Hepatocyte (in vitro differentiated cells): ENCODE data around the gene ACTR6. TPM values are rescaled to one million over a fixed set of nuclear protein-coding genes. Genes with fewer than 3 reads are reported as not detected.

Source experiments
- DNase-seq: peaks from one replicate; pipeline ENCODE4 v3.0.0-alpha.2; 2016; ENCODE audit warnings: low spot score
- H2AFZ ChIP-seq: fragments of 200-600 bp; sonication (generic); 2 replicates; pipeline ENCODE4 v1.6.0; 2016; ENCODE audit warnings: antibody characterized with exemption, mild to moderate bottlenecking
- H3K27ac ChIP-seq: fragments of 200-600 bp; sonication (generic); 2 replicates; pipeline ENCODE4 v1.5.1; 2016; ENCODE audit warnings: mild to moderate bottlenecking
- H3K27me3 ChIP-seq: fragments of 200-600 bp; sonication (generic); 2 replicates; pipeline ENCODE4 v1.6.1; 2016
- H3K36me3 ChIP-seq: fragments of 200-600 bp; sonication (generic); replicated peaks from 2 replicates; pipeline ENCODE4 v1.5.1; 2016; ENCODE audit warnings: low read depth; ENCODE audit not compliant: insufficient read depth
- H3K4me1 ChIP-seq: fragments of 200-600 bp; sonication (generic); 2 replicates; pipeline ENCODE4 v1.5.1; 2016; ENCODE audit warnings: mild to moderate bottlenecking, moderate library complexity; ENCODE audit not compliant: insufficient read depth
- H3K4me2 ChIP-seq: fragments of 200-600 bp; sonication (generic); 2 replicates; pipeline ENCODE4 v1.6.0; 2016
- H3K4me3 ChIP-seq: fragments of 200-600 bp; sonication (generic); 2 replicates; pipeline ENCODE4 v1.5.1; 2016; ENCODE audit warnings: mild to moderate bottlenecking
- H3K79me2 ChIP-seq: fragments of 200-600 bp; sonication (generic); 2 replicates; pipeline ENCODE4 v1.6.0; 2017; ENCODE audit warnings: mild to moderate bottlenecking
- H3K9me2 ChIP-seq: fragments of 200-600 bp; sonication (generic); replicated peaks from 2 replicates; pipeline ENCODE4 v1.6.0; 2017; ENCODE audit warnings: mild to moderate bottlenecking; ENCODE audit not compliant: insufficient read depth
- H3K9me3 ChIP-seq: fragments of 200-600 bp; sonication (generic); 2 replicates; pipeline ENCODE4 v1.5.1; 2016; ENCODE audit warnings: low read depth, mild to moderate bottlenecking
- H4K20me1 ChIP-seq: fragments of 200-600 bp; sonication (generic); 2 replicates; pipeline ENCODE4 v1.6.0; 2016; ENCODE audit warnings: mild to moderate bottlenecking; ENCODE audit not compliant: insufficient read depth, poor library complexity, severe bottlenecking
- CTCF ChIP-seq: fragments of 200-600 bp; sonication (generic); IDR thresholded peaks from 2 replicates; pipeline ENCODE4 v1.5.1; 2016; ENCODE audit warnings: antibody characterized with exemption, mild to moderate bottlenecking; ENCODE audit not compliant: poor library complexity
- EZH2 ChIP-seq: fragments of 200-600 bp; sonication (generic); IDR thresholded peaks from 2 replicates; pipeline ENCODE4 v1.6.1; 2016; ENCODE audit warnings: antibody characterized with exemption, mild to moderate bottlenecking, borderline replicate concordance
- EZH2phosphoT487 ChIP-seq: fragments of 200-600 bp; sonication (generic); IDR thresholded peaks from one replicate; pipeline ENCODE4 v1.6.1; 2018; ENCODE audit warnings: antibody characterized with exemption, mild to moderate bottlenecking, low read depth, moderate library complexity; ENCODE audit not compliant: unreplicated experiment, severe bottlenecking
- WGBS: methylation state at CpG from one replicate; pipeline ENCODE4 v1.1.6; 2016; ENCODE audit warnings: low lambda C conversion rate; ENCODE audit errors: missing lambda C conversion rate; 5-methylcytosine and 5-hydroxymethylcytosine counted together
- polyA plus RNA-seq: library from polyadenylated mRNA; unstranded; fragments of >200 nt; fragmentation: Nextera tagmentation; extraction: Ambion mirVana; gene quantifications from 2 replicates; pipeline ENCODE4 v1.2.1, GENCODE V29; 2016
- total RNA-seq: library from RNA; depleted of rRNA; stranded (reverse); fragments of >200 nt; gene quantifications from 2 replicates; pipeline ENCODE4 v1.2.3, GENCODE V29; 2014

The ACTR6 gene
- total and polyA plus RNA-seq, 2 experiments from 2014 or later = 18.0 to 38.0 TPM

DNA sequence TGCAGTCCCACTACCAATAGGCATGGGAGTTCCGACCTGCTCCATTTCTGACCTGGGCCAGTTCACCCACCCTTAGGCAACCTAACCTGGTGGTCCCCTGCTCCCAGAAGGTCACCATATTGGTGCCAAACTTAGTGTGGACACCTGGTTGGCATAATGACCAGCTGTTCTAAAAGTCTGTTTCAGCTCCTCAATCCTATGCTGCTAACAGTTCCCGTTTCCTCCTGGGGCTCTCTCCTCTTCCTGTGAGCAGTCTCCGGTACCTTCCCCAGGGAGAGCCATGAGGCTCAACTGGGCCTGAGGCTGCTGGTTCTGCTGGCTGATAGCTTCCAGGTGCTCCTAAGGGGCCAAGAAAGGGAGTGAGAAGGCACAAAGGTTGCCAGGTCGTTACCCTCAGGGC is 42.1 kb upstream of the ACTR6 start:
- Histone ChIP-seq H3K27me3 (no peaks in the 10 kb centered on the region), H3K27ac (no peak overlapping the region), H2AFZ (no peak overlapping the region), H3K4me2 (no peak overlapping the region), H3K4me3 (no peak overlapping the region), H3K9me3 (no peaks in the 10 kb centered on the region), H3K4me1 (peaks cover under 1% of the 10 kb centered on the region), H3K79me2 (no peaks in the 10 kb centered on the region), H4K20me1 (no peaks in the 10 kb centered on the region), H3K9me2 (no peaks in the 10 kb centered on the region), H3K36me3 (no peaks in the 10 kb centered on the region)
- TF ChIP-seq CTCF (no peak), EZH2phosphoT487 (no peak), EZH2 (no peak)
- 95% methylated on average over 4 of the region's 4 CpGs for WGBS
- no peak for DNase-seq

- no peaks in the 10 kb centered on the region for H3K9me2 ChIP-seq
- 92% methylated on average over 9 of the region's 9 CpGs for WGBS
These were observed 41.1 kb upstream of the ACTR6 start for GRCh38 chr12:100159391-100160104.

DNA sequence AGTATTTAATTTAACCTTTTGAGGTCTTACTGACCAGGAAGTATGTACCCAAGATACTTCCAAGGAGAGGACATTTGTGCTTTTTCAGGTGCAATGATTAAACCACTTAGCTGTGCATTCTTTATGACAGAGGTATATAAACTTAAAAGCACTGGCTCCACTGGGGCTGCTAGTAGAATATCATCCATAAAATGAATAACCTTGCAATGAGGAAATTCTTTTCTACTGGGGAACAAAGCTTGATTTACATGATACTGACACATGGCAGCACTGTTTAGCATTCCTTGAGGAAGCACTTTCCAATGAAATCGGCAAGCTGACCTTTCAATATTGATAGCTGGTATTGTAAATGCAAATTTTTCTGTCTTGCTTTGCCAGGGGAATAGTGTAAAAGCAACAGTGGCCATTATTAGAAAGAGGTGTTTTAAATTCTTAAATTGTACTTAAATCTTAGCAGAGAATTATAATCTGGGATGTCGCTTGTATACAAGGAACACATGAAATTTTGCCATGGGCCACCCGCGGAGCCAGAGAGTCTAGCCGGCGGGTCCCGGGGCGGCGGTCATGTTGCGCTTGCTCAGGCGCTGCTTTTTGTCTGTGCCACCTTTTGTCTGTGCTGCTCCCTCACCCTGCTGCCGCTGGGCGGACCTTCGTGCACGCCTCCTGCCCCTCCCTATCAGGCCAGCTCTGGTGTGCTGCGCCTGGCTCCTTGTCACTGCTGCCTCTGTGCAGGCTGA is 37.0 kb upstream of the ACTR6 start:
- Histone ChIP-seq H3K36me3 (no peaks in the 10 kb centered on the region), H2AFZ (peak overlapping the region; percentile 64), H3K4me1 (peaks cover 12% of the 10 kb centered on the region), H3K4me3 (peak overlapping the region; percentile 8), H3K9me2 (no peaks in the 10 kb centered on the region), H3K4me2 (peak overlapping the region; percentile 84), H3K27me3 (no peaks in the 10 kb centered on the region), H3K27ac (peak overlapping the region; percentile 66), H3K9me3 (no peaks in the 10 kb centered on the region), H3K79me2 (no peaks in the 10 kb centered on the region), H4K20me1 (no peaks in the 10 kb centered on the region)
- whole genome bisulfite sequencing = 2% methylated on average over 16 of the region's 16 CpGs
- TF ChIP-seq EZH2 (no peak), EZH2phosphoT487 (no peak), CTCF (peak; percentile 23)
- peak; percentile 85 for DNase-seq

More at GRCh38 chr12:100159391-100160104, 41.1 kb upstream of the ACTR6 start:
- no peak overlapping the region for H3K4me3 ChIP-seq
- TF ChIP-seq CTCF (no peak), EZH2phosphoT487 (no peak), EZH2 (no peak)
- no peaks in the 10 kb centered on the region for H3K9me3 ChIP-seq
- H3K36me3 ChIP-seq = no peaks in the 10 kb centered on the region
- no peak overlapping the region for H3K4me2 ChIP-seq
- no peak overlapping the region for H3K27ac ChIP-seq
- H4K20me1 ChIP-seq = no peaks in the 10 kb centered on the region
- no peak for DNase-seq
- H3K79me2 ChIP-seq = no peaks in the 10 kb centered on the region
- no peak overlapping the region for H2AFZ ChIP-seq
- H3K4me1 ChIP-seq = peaks cover 11% of the 10 kb centered on the region
- no peaks in the 10 kb centered on the region for H3K27me3 ChIP-seq
